CD14-positive monocyte (primary cell): ENCODE data around the gene FBXW12. TPM values are rescaled to one million over a fixed set of nuclear protein-coding genes. Genes with fewer than 3 reads are reported as not detected.

ENCODE experiments used
- DNase-seq, 3 donors: peaks; one replicate each; pipeline ENCODE4 v3.0.0-alpha.2; 2011 to 2022
- H2AFZ ChIP-seq: 2 replicates; pipeline ENCODE4 v1.6.0; 2012; ENCODE audit warnings: mild to moderate bottlenecking, low read depth, low read length, inconsistent platforms; ENCODE audit not compliant: insufficient read depth, poor library complexity, severe bottlenecking
- H3K27ac ChIP-seq, 2 donors: 1 replicate in 1 of 2; 2 replicates in 1 of 2; pipeline ENCODE4 v1.5.1; 2012 to 2013; ENCODE audit warnings: low read length in 2 of 2, control low read depth in 1 of 2, inconsistent platforms in 1 of 2, low read depth in 1 of 2, mild to moderate bottlenecking in 1 of 2
- H3K27me3 ChIP-seq, 2 donors: one replicate each; pipeline versions ENCODE4 v1.6.0 to v1.6.1; 2011 to 2013; ENCODE audit warnings: low read length in 2 of 2; ENCODE audit not compliant: control insufficient read depth in 2 of 2, insufficient read depth in 2 of 2
- H3K36me3 ChIP-seq, 2 donors: replicated peaks in 1 of 2; 1 replicate in 1 of 2; 2 replicates in 1 of 2; pipeline versions ENCODE4 v1.5.1 to v1.6.1; 2012 to 2013; ENCODE audit warnings: low read length in 2 of 2, control low read depth in 1 of 2, inconsistent platforms in 1 of 2, mild to moderate bottlenecking in 1 of 2; ENCODE audit not compliant: insufficient read depth in 2 of 2, control insufficient read depth in 1 of 2
- H3K4me1 ChIP-seq, 2 donors: 1 replicate in 1 of 2; 2 replicates in 1 of 2; pipeline versions ENCODE4 v1.5.1 to v1.6.1; 2012 to 2013; ENCODE audit warnings: low read length in 2 of 2, control low read depth in 1 of 2, inconsistent platforms in 1 of 2, mild to moderate bottlenecking in 1 of 2, moderate library complexity in 1 of 2; ENCODE audit not compliant: insufficient read depth in 2 of 2, control insufficient read depth in 1 of 2
- H3K4me2 ChIP-seq: replicated peaks from 2 replicates; pipeline ENCODE3; 2012; ENCODE audit warnings: low read length, moderate library complexity, mild to moderate bottlenecking; ENCODE audit not compliant: poor library complexity, severe bottlenecking; ENCODE audit errors: extremely low read depth
- H3K4me3 ChIP-seq, 3 experiments: fragments of 200-600 bp in 1 of 3; sonication (generic) in 1 of 3; replicated peaks in 1 of 3; 1 replicate in 2 of 3; 2 replicates in 1 of 3; pipeline ENCODE4 v1.5.1; 2011 to 2013; ENCODE audit warnings: low read length in 3 of 3, mild to moderate bottlenecking in 3 of 3, control low read depth in 2 of 3, low read depth in 2 of 3, inconsistent platforms in 1 of 3, moderate library complexity in 1 of 3
- H3K79me2 ChIP-seq: 2 replicates; pipeline ENCODE4 v1.6.0; 2012; ENCODE audit warnings: mild to moderate bottlenecking, control low read depth, inconsistent platforms, low read length, moderate library complexity; ENCODE audit not compliant: insufficient read depth
- H3K9ac ChIP-seq: 2 replicates; pipeline ENCODE4 v1.6.0; 2017; ENCODE audit warnings: low read length, mild to moderate bottlenecking; ENCODE audit not compliant: insufficient read depth, poor library complexity, severe bottlenecking
- H3K9me3 ChIP-seq, 2 donors: replicated peaks in 1 of 2; 1 replicate in 1 of 2; 2 replicates in 1 of 2; pipeline versions ENCODE4 v1.5.1 to v1.6.1; 2012 to 2013; ENCODE audit warnings: low read length in 2 of 2, control low read depth in 1 of 2; ENCODE audit not compliant: control insufficient read depth in 1 of 2, insufficient read depth in 1 of 2
- H4K20me1 ChIP-seq: 2 replicates; pipeline ENCODE4 v1.6.0; 2012; ENCODE audit warnings: mild to moderate bottlenecking, low read length, control low read depth, moderate library complexity; ENCODE audit not compliant: insufficient read depth
- H3K27ac Mint-ChIP-seq, 7 donors: one replicate each; pipeline ENCODE4 v1.8.0; 2020; ENCODE audit warnings: mild to moderate bottlenecking in 7 of 7, mixed read lengths in 7 of 7, moderate library complexity in 6 of 7, inconsistent platforms in 2 of 7
- H3K27me3 Mint-ChIP-seq, 3 donors: one replicate each; pipeline ENCODE4 v1.8.0; 2021 to 2022; ENCODE audit warnings: low read depth in 3 of 3, mild to moderate bottlenecking in 3 of 3, mixed read lengths in 3 of 3, moderate library complexity in 3 of 3, inconsistent platforms in 1 of 3
- H3K36me3 Mint-ChIP-seq, 2 donors: one replicate each; pipeline ENCODE4 v1.8.0; 2020; ENCODE audit warnings: mixed read lengths in 2 of 2, inconsistent platforms in 1 of 2, mild to moderate bottlenecking in 1 of 2
- H3K4me1 Mint-ChIP-seq: one replicate; pipeline ENCODE4 v1.8.0; 2020; ENCODE audit warnings: mild to moderate bottlenecking, mixed read lengths
- H3K4me3 Mint-ChIP-seq, 2 donors: one replicate each; pipeline ENCODE4 v1.8.0; 2020; ENCODE audit warnings: mild to moderate bottlenecking in 2 of 2, mixed read lengths in 2 of 2, moderate library complexity in 1 of 2
- H3K9me3 Mint-ChIP-seq, 7 donors: one replicate each; pipeline ENCODE4 v1.8.0; 2020 to 2022; ENCODE audit warnings: mixed read lengths in 7 of 7, mild to moderate bottlenecking in 6 of 7, moderate library complexity in 6 of 7, inconsistent platforms in 2 of 7
- CTCF ChIP-seq: fragments of 200-600 bp; IDR thresholded peaks from one replicate; pipeline ENCODE4 v1.8.0; 2022; ENCODE audit warnings: antibody characterized with exemption, mild to moderate bottlenecking
- WGBS: methylation state at CpG from one replicate; pipeline ENCODE4 v1.1.5; 2013; ENCODE audit warnings: missing lambda C conversion rate; ENCODE audit not compliant: insufficient coverage; 5-methylcytosine and 5-hydroxymethylcytosine counted together
- intact Hi-C, 2 donors: fragments of 100-400 bp; cut with micrococcal nuclease; formaldehyde crosslinking; loops; one replicate each; pipeline versions ENCODE4 v1.15.0 to v1.15.1; 2023
- polyA plus RNA-seq, 3 donors: library from polyadenylated mRNA; depleted of rRNA in 1 of 3; unstranded in 2 of 3; stranded (reverse) in 1 of 3; fragments of 300-500 nt in 2 of 3; fragments of >200 nt in 1 of 3; fragmentation: Illumina TruSeq in 2 of 3; gene quantifications; 1 replicate in 2 of 3; 2 replicates in 1 of 3; pipeline ENCODE4 v1.2.3, GENCODE V29; 2012 to 2021

Gene FBXW12
- polyA plus RNA-seq, 3 donors, result not detected

DNA sequence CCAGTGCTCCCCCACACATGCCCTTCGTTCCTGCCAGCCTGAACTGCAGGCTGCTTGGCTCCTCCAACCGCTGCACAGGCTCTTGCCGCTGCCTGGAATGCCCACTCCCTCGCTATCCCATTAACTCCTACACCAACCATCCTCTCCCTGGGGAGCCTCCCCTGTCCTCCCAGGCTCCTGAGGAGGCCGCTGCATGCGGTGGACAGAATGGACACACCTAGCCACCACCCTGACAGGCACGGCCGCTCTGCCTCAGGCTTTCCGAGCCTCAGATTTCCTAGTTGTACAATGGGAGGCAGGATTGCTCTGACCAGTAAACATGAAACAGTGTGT lies 55.6 kb downstream of the FBXW12 start:
- H3K4me3 Mint-ChIP-seq, result peak overlapping the region in 1 of 2 donors; percentile 70
- H4K20me1 ChIP-seq, result no peaks in the 10 kb centered on the region
- DNase-seq, result no peak
- H3K27me3 Mint-ChIP-seq, result peaks cover 24 to 38% (median 26%) of the 10 kb centered on the region in 3 donors
- H3K9me3 ChIP-seq, result no peaks in the 10 kb centered on the region
- peaks cover 7 to 14% of the 10 kb centered on the region in 2 donors for H3K36me3 Mint-ChIP-seq
- WGBS, result 98% methylated on average over 8 of the region's 9 CpGs
- H3K27me3 ChIP-seq, result peaks cover 3 to 27% of the 10 kb centered on the region in 2 donors
- no peaks in the 10 kb centered on the region for H3K79me2 ChIP-seq
- H3K4me3 ChIP-seq, result no peak overlapping the region
- peaks cover 0 to 5% (median 0%) of the 10 kb centered on the region in 7 donors for H3K9me3 Mint-ChIP-seq
- H3K4me1 Mint-ChIP-seq, result peaks cover 9% of the 10 kb centered on the region
- no peak overlapping the region for H3K4me2 ChIP-seq
- H3K27ac ChIP-seq, result no peak overlapping the region
- intact Hi-C loops, result no loop called here
- H3K36me3 ChIP-seq, result peaks cover 5 to 7% of the 10 kb centered on the region in 2 donors
- H2AFZ ChIP-seq, result no peak overlapping the region
- peak overlapping the region in 1 of 7 donors; percentile 64 for H3K27ac Mint-ChIP-seq
- peaks cover 7 to 8% of the 10 kb centered on the region in 2 donors for H3K4me1 ChIP-seq
- no peak for TF ChIP-seq CTCF
- H3K9ac ChIP-seq, result no peak overlapping the region

DNA sequence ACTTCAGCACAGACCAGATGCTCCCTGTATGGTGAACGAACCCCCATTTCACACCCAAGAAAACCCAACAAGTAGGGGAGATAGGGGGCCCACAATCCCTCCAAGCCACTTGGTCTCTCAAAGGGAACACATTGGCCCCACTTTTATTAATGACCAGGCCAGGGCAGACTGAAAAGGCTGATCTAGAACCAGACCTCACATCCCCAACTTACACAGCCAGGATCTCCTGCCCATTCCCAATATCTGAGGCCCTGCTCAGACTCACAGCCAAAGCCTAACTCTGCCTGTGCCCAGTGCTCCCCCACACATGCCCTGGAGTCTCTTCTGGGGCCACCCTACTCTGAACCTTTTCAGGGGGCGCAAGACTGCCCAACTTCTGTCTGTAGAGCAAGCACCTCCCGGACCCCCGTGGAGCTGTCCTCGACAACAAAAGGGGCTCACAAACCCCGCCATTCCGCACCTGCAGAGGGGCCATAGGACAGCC lies 56.1 kb downstream of the FBXW12 start:
- Mint-ChIP-seq H3K4me3 (peak overlapping the region; percentile 70), H3K4me1 (peaks cover 9% of the 10 kb centered on the region), H3K27me3 (peaks cover 24 to 38% (median 26%) of the 10 kb centered on the region in 3 donors), H3K36me3 (peaks cover 12 to 18% of the 10 kb centered on the region in 2 donors), H3K27ac (no peak overlapping the region), H3K9me3 (peaks cover 0 to 5% (median 0%) of the 10 kb centered on the region in 7 donors)
- Histone ChIP-seq H3K27me3 (peaks cover 3 to 27% of the 10 kb centered on the region in 2 donors), H4K20me1 (no peaks in the 10 kb centered on the region), H3K27ac (no peak overlapping the region), H3K36me3 (peaks cover 7 to 12% of the 10 kb centered on the region in 2 donors), H2AFZ (no peak overlapping the region), H3K4me1 (peaks cover 7 to 8% of the 10 kb centered on the region in 2 donors), H3K79me2 (no peaks in the 10 kb centered on the region), H3K9me3 (no peaks in the 10 kb centered on the region), H3K9ac (no peak overlapping the region), H3K4me2 (peak overlapping the region; percentile 94), H3K4me3 (peak overlapping the region in 1 of 3 experiments; percentile 78)
- 98% methylated on average over 6 of the region's 7 CpGs for WGBS
- no peak for DNase-seq
- intact Hi-C loops, result no loop called here
- TF ChIP-seq CTCF, result no peak
